ENCODE data around the gene CEP192.

Gene CEP192

DNA sequence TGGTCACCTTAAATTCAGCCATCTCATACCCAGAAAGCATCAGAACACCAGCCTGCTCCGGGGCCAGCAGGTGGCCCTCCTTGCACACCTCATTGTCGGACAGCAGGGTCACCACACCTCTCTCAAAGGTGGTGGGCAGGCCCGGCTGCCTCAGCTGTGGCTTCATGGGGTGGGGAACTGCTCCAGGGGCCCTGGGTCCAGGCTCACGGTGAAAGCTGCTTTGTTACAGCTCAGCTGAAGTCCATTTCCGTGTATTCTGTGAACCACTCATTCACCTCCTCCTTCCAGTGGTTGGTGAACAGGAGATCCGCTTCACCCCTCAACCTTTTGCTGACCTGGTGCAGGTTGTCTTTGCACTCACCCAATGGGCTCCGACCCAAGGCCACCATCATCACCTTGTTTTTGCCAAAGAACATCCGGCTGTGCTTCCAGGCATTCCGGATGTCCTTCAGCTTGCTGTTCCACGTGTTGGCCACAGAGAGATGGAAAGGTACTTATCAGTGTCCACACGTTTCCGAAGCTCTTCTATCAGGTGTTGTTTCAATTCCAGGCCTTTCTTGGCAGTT is 148.8 kb downstream of the CEP192 start:
- no peak for DNase-seq (ENCODE audit: low read depth)

DNA sequence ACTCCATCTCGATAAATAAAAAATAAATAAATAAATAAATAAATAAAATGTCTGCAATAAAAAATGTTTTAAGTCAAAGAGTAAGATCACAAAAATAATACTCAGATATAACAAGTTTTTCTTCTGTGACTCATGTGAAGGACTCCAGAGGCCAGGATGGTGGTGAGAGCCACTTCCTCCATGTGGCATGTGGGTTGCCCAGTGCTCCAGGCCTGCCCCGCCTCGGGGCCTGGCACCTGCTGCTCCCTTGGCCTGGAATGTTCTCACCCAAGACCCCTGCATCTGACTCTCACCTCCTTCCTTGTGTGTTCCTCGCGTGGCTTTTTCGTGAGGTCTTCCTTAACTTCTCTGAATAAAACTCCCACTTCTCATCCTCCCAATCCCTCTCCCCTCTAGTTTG is 150.0 kb downstream of the CEP192 start:
- DNase-seq (ENCODE audit: low read depth) = no peak

DNA sequence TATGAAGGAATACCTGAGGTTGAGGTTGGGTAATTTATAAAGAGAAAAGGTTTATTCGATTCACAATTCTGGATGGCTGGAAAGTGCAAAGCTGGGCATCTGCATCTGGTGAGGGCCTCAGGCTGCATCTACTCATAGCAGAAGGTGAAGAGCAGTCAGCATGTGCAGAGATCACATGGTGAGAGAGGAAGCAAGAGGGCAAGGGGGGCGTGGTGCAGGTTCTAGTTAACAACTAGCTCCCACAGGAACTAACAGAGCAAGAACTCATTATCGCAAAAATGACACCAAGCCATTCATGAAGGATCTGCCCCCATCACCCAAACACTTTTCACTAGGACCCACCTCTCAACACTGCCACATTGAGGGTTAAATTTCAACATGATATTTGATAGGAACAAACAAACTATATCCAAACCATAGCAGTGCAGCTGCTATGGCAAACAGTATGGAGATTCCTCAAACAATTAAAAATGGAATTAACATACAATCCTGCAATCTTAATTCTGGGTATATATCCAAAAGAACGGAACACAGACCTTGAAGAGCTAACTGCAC is 154.6 kb downstream of the CEP192 start:
- no peak for DNase-seq (ENCODE audit: low read depth)

DNA sequence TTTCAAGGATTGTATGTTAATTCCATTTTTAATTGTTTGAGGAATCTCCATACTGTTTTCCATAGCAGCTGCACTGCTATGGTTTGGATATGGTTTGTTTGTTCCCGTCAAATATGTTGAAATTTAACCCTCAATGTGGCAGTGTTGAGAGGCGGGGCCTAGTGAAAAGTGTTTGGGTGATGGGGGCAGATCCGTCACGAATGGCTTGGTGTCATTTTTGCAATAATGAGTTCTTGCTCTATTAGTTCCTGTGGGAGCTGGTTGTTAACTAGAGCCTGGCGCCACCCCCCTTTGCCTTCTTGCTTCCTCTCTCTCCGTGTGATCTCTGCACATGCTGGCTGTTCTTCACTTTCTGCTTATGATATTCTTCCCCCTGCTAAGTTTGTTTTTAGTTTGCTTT is 156.0 kb downstream of the CEP192 start:
- no peak for DNase-seq (ENCODE audit: low read depth)

DNA sequence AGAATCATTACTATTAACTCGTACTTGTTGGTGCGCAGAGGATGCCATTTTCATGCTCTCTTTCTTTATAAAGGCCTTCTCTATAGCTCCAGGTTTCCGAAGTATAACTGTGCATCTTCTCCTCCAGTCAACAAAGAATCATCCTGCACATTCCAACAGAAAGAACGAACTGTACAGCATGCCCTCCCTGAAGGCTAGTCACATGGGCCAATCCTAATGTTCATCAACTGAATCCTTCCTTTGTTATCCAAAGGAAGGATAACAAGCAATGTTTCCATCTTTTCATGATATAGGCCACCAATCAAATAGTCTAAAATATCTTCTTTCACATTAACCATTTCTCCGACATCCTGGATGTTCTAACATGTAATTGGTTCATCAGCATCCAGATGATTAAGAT is 160.5 kb downstream of the CEP192 start:
- DNase-seq (ENCODE audit: low read depth) = no peak

DNA sequence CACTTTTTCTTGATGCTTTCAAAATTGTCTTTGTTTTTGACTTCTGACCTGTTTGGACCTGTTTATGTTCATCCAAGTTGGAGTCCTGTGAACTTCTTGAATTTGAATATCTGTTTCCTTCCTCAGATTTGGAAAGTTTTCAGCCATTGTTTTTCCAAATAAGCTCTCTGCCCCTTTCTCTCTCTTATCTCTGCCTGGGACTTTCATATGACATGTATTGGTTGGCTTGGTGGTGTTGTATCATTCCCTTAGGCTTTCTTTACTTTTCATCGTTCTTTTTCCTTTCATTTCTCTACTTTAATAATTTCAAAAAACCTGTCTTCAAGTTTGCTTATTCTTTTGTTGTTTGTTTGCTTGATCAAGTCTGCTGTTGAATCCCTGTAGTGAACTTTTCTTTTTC is 167.3 kb downstream of the CEP192 start:
- DNase-seq (ENCODE audit: low read depth) = no peak

DNA sequence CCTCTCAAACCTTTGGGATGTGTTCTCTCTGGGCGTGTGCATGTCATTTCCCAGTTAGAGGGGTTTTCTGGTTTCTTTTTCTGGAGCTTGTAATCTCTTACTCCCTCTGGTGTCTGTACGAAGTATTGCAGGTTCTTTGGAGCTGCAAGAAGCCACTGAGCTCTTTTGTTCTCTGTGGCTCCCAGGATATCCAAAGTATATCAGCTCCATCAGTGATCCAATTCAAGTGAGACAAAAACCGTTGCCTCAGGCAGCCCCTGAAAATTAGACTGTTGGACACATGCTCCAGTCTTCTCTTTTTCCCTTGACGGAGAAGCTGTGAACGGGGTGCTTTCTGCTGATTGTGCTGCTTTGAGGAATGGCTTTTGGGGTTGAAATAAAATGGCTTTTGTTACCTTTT is 168.4 kb downstream of the CEP192 start:
- no peak for DNase-seq (ENCODE audit: low read depth)

DNA sequence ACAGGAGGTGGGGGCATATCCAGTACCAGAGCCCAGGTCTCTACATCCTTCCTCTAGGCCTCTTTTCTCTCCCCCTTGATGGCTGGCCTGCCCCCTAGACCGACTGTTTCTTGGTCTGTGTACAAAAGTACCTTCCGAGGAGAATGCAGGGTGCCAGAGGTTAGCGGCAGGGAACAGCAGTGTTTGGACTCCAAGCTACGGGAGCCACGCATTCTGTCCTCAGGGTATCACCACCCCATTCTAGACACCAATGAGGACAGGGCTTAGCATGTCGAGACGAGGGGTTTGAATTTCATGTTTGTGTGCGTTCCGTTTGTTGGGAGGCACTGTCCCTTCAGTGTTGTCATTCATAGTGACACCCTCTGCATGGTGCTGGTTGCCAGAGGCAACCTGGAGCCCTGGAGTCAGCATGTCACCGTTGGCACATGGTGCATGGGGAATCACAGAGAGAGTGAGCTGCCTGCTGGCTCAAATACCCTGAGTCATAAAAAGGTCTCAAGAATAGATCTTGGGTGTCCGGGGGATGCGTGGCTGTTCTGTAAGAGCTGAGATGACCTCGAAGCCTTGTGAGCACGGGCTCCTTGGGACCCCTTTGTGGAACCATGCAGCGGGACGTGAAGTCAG is 170.2 kb downstream of the CEP192 start:
- DNase-seq (ENCODE audit: low read depth) = no peak

DNA sequence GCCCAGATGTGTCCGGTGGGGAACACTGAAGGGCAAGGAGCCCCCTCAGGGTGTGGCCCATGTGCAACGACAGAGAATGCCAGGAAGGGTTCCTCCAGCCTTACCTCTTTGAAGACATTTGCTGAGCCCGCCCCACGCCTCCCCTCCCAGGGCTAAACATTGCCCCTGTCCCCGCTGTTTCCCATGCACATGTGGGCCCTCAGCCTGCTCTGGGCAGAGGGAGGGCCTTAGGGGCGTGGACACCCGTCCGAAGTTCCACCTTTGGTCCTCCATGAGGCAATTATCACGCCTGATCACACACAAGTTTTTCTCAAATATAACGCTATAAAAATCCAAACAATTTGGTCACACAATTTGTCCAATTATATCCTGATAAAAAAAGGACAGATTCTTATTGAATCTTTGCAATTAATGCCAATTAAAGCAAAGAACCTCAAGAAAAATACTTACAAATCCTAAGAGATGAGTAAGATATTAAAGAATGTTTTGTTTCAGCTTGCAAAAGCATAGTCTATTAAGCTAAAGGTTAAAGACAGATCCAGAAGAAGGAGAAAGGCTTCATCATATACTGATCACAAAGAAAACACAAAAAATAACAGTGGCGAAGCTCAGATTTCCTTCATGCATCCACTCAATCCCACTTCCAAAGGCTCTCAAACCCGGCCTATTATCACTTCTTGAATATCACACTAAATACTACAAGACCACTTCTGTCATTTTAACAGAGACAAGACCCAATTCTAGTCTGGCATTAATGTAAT is 172.2 kb downstream of the CEP192 start:
- DNase-seq (ENCODE audit: low read depth) = no peak

DNA sequence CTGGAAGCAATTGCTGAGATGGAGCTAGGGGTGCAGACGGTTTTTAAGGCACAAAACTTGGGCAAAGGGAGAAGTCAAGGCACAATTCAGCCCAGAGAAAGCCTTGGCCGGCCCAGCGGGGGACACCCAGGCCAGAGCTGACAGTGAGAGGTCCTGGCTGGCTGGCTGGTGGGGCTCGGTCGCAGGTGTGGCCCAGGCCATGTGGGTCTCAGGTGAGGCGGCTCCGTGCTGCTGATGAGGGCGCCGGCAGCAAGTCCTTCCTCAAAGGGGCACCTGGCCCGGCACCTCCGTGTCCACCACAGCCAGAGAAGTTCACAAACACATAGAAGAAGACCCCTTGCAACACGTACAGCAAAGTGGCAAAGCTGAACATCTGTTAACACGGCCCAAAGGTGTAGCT is 173.2 kb downstream of the CEP192 start:
- no peak for DNase-seq (ENCODE audit: low read depth)

DNA sequence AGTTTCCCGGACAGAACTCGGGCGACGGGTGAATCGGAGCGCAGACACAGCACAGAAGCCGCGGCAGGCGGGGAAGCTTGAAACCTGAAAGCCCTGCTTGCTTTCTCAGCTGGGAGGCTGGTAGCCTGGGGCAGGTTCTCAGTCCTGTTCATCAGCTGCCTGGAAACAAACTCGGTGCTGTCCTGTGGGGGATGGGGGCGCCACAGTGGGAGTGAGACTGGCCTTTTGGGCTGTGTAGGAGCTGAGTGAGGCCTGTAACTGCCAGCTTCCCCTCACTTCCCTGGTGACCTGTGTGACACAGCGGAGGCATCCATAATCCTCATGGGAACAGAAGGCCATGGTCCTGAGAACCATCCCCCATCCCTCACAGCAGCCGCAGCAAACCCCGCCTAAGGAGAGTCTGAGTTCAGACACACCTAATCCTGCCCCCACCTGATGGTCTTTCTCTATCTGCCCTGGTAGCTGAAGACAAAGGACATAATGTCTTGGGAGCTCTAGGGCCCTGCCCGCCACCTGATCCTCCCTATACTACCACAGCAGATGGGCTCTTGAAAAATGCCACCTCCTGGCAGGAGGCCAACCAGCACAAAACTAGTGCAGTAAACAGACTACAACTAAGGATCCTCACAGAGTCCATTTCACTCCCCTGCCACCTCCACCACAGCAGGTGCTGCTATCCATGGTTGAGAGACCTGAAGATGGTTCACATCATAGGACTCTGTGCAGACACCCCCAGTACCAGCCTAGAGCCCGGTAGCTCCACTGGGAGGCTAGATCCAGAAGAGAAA is 174.7 kb downstream of the CEP192 start:
- DNase-seq (ENCODE audit: low read depth) = no peak

DNA sequence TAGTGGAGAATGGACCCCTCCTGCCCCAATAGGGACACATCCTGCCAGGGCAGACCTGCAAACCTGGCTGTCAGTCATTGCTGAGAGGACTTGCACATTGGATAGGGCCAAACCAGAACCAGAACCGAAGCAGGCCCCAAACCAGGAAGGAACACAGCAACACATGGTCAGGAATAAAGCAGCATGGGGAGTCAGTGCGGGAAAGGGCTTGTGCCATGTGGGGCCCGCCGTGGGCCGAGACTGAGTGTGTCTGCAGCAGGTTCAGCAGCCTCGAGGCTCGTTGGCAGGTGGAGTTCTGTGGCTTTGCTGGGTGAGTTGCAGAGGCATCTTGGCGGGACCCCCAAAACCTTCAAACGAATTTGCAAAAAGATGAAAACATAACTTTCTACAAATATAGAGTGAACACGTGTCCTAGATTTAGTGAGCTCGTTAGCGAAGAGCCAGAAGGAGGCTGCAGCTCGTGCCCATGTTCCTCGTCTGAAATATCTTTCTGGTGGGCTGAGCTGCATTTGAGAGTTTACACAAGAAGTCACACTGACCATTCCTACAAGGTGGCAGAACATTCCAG is 182.5 kb downstream of the CEP192 start:
- DNase-seq (ENCODE audit: low read depth) = no peak

Measured in activated T-helper 1 cell treated with Interleukin-2 at 50 U/mL for 16 hours (primary cell).